Skin of body (tissue), 2 donors: ENCODE data around the gene ARAP1. TPM values are rescaled to one million over a fixed set of nuclear protein-coding genes. Genes with fewer than 3 reads are reported as not detected.
A peak's percentile ranks its signal among the peaks of the same experiment; 100 is the strongest.

Experiments used
- DNase-seq: peaks from one replicate; lab custom pipeline; 2025; lab: John Stamatoyannopoulos, UW
- total RNA-seq: library from RNA; depleted of rRNA; stranded (reverse); fragments of >200 nt; gene quantifications from one replicate; pipeline ENCODE4 v1.2.3, GENCODE V29; 2014

Gene ARAP1
- total RNA-seq, 1 donor from 2014 or later, result 76.8 TPM

DNA sequence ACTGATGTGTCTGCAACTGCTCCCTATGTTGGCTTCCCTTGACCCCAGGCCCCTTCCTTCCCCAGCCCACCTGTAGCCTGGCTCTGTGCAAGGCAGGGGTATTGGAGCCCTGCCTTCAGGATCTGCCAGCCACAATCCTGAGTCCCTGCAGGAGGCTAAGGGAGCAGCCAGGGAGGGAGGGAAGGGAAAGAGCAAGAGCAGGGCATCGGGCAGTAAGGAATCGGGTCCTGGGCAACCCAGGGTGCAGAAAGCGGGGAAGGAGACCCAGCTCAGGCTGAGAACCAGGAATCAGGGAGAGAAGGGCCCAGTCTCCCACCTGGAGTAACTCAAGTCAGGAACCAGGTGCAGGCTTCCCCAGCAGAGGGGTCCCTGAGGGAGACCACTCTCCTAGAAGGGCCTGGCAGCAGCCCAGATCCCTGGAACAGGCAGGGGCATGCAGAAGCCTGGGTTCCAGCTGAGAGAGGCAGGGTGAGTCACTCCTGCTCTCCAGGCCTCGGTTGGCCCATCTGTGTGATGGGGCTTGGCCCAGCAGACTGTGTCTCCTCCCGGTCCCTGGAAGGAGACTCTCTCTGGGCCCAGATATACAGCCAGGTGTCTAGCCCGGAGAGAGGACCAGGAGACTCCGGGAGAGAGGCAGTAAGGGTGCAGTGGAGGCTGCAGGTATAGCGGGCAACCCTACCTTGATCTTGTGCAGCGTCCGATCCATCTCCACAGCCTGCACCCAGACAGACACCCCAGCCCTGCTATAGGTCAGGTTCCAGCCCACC lies 28.3 kb upstream of the ARAP1 start:
- no peak for DNase-seq

DNA sequence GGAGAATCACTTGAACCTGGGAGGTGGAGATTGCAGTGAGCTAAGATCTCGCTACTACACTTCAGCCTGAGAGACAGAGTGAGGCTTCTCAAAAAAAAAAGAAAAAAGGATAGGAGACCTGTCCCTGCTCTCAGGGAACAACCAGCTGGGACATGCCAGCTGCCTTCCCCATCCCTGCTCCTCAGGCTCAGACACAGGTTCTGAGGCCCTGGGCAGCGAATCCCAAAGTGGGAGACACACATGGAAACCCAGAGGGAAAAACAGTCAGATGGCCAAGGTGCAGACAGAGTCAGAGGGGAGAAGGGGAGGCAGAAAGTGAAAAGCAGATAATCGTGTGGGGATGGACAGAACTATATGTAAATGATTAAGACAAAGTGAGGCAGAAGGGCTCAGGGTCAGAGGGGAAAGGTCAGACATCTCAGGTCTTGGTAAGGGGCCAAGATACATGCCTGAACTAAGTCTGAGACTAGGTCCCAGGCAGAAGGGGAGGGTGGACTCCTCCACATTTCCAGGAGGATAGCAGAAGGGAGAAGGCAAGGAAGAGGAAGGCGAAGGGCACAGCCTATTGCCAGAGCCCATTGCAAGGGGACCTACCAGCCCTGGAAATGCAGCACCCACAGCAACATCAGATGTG lies 27.4 kb upstream of the ARAP1 start:
- no peak for DNase-seq

DNA sequence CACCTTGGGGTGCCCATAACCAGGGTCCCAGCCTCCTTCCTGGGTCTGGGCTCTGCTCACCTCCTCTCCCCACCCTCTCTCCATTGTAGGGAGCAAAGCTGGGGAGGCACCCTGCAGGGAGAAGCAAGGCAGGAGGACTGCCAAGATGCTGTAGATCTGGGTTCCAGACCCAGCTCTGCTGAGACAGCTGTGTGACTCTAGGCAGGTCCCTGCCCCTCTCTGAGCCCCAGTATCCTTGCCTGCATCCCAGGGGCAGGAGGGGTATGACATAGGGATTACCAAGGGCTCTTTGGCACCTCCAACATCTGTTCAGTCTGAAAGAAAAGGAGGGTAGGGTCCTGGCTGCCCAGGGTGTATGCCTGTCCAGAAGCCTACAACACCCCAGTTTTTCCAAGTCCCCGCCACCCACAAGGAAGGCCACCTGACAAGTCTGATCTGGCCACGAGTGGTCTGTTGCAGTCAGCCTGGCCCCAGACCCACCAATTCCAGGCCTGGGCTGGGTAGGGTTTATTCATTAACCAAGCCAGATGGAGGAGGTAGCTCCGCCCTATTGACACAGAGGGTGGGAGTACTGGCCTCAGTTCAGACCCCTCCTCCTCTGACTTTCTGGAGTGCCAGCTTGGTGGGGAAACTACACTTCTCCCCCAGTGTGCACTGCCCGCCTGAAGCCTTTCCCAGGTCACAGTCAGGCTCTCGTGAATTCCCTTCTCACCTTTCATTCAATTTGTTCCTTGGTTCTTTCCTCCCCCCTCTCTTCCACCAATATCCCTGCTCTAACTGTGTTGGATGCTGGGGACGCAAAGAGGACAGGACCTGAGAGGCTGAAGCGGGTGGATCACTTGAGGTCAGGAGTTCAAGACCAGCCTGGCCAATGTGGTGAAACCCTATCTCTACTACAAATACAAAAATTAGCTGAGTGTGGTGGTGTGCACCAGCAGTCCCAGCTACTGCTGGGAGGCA lies 26.6 kb upstream of the ARAP1 start:
- DNase-seq, result no peak

DNA sequence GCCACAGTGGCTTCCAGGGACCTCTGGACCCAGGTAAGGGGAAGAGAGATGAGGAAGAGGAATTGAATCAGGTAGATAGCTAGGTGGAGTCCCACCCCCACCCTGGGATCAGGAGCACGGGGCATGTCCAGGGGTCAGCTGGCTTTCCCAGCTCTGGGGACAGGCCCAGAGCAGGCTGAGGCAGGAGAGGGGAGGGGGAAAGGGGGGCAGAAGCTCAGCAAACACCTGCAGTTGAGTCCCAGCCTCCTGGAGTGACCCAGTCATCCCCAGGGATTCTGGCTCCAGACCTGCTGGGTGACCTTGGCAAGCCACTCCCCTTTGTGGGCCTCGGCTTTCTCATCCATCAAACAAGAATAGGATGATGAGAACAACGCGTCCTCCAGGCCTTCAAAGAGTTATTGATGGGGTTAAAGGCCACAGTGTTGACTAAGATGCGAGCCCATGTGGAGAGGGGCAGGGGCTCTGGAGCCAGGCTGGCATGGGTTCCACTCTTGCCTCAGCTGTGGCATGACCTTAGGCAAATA lies 25.6 kb upstream of the ARAP1 start:
- DNase-seq, result no peak

DNA sequence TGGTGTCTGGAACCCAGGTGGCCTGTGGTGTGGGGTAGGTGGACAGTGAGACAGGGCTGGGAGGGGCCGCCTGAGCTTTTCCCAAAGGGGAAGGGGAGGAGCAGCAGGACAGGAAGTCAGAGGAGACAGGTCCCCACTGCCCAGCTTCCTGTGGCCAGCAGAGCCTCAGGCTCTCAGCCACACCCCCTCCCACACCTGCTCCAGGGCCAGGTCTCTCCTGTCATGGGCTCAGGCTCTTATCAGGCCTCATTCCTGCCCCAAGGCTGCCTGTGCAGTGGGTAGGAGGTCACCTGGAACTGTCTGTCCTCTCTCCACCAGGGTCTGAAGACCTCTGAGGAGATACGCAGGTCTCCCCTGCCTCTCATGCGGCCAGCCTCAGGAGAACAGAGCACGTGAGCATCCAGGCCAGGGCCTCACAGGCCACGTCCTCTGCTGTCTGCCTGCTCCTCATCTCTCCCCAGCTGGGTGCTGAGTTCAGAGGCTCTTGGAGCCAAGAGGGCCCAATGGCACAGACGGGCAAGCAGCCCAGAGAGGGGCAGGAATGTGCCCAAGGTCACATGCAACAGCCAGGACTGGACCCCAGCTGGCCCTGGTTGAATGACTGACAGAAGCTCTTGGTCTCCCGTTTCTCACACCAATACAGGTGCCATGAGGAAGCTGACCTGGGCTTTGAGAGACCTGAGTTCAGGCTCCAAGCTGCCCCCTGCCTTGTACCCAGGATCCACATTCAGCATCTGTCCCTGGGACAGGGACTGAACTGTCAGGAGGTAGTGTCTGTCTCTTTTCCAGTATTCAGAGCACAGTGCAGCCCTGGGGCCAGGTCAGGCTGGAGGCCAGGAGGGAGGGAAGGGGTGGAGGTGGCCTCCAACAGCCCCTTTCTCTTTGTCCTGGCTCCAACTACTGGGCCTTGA lies 24.9 kb upstream of the ARAP1 start:
- DNase-seq, result no peak

DNA sequence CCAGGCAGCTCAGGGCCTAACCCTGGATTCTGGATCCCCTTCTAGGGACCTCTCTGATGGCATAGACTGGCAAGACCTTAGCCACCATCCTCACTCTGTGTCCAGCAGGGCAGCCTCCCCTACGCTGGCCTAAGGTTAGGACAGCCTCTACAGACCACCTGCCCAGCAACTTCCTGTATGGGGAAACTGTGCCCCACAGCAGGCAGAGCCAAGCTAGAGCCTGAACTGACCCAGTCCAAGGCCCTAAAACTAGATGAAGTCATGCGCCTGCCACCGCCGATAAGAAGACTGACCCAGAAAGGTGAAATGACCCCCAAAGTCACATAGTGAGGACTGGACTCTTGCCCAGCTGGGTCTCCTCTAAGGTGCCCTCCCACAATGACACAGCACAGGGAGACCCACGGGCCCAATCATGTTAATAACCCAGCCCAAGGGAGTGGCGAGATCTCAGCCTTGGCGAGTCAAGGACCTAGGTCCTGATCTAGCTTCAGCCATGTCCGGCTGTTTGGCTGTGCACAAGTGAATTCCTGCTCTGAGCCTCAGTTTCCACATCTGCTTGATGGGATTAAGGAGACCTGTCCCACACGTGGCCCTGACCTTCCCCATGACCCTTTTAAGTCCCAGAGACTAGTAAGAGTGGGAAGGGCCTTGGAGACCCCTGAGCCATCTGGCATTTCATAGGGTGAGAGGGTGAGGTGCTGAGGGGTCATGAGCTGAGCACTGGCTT lies 24.1 kb upstream of the ARAP1 start:
- DNase-seq, result no peak

DNA sequence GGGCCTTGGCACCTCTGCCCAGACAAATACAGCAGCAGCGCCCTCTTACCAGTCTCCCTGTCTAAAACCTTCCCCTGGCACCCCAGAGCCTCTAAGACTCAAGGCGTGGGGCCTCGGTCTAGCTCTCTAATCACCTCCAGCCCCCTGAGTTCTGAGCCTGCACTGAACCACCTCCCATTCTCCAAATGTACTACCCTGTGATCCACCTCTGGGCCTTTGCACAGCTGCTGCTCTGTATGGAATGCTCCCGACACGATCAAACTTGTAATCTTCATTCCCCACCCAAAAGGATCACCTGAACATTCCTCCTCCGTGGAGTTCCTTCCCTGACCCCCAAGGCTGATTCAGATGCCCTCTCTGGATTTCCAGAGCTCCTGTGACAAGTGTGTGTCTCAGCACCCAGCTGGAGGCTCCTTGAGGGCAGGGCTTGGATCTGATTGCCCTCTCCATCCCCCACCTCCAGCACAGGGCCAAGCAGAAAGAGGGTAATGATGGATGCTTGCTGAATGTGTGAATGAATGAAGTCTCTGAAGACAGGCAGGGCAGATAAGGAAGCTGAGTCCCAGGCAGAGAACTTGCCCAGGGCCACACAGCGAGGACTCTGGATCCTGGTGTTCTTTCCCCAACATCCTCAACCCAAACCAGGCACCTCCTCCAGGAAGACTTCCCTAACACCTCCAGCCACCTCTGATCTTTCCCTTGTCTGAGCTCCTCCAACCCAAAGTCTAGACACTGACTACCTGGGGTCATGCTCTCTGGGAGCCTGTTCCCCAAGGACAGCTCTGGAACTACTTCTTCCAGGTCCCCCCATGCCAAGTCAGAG lies 23.3 kb upstream of the ARAP1 start:
- no peak for DNase-seq

DNA sequence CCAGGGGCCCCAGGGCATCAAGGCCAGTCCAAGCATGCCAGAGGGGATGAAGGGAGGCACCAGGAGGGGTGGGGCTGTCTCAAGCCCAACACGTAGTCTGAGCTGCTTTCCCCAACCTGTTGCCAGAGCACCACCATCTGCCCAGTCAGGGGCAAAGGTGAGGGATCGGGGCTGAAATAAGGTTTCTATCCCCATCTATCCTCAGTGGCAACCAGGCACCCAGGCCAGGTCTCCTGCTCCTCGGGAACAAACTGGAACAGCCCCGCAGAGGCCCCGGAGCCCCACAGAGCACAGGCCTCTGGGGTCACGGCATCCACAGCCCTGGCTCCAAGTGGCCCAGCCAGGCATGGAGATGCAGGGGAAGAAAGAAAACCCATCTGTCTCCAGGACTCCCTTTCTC lies 22.3 kb upstream of the ARAP1 start:
- no peak for DNase-seq

DNA sequence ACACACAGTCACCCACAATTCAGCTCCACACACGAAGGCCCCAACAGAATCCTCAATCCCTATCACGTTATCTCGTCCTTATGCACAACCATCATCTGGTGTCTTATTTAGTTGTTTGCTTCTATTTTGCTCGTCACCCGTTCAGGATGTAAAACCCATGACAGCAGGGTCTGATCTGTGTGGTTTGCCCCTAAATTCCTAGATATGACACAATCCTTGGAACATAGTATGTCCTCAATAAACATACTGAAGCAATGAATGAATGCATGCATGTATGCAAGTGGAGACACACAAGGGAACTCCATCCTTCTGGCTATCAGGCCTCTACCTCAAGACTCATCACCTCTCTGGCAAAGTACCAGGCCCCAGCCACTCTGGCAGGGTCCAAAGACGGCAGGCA lies 21.5 kb upstream of the ARAP1 start:
- no peak for DNase-seq

DNA sequence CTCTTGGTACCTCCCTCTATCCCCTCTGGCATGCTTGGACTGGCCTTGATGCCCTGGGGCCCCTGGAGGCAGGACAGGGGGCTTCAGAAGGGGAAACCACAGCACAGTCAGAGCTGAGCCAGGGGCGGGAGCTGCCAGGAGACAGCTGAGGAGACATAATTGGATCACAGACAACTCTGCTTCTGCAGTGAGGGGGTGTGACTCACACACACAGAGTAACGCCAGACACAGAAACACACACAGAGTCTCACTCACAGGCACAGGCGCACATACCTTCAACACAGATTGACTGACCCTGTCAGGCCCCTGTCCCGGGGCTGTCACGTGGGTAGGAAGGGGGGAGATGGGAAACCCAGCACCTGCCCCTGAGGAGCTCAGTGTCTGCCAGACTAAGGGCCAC lies 21.1 kb upstream of the ARAP1 start:
- DNase-seq, result peak; percentile 67

DNA sequence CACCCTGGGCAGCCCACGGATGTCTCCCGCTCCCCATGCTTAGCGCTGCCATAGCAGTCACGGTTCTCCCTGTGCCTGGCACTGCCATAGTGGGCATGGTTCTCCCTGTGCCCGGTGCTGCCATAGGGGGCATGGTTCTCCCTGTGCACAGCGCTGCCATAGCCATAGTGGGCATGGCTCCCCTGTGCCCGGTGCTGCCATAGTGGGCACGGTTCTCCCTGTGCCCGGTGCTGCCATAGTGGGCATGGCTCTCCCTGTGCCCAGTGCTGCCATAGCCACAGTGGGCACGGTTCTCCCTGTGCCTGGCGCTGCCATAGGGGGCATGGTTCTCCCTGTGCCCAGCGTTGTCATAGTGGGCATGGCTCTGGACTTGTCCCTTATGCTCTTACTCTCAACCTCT lies 19.9 kb upstream of the ARAP1 start:
- DNase-seq, result no peak

DNA sequence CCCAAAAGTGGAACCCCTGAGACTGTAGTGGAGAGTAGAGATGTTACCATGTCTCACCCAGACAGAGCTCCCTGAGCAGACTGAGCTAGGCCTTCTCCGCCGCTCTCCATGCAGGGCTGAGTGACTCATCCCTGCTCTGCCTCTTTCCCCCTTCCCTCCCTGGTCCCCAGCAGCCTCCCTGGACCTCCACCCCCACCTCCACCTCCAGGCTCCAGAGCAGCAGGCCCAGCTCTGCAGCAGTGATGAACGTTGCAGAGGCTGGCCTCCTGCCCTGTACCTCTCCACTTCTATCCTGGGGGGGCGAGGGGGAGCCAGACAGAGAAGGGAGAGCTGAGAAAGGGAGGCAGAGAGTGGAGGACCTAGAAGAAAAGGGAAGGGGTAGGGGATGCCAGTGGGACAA lies 19.3 kb upstream of the ARAP1 start:
- no peak for DNase-seq

DNA sequence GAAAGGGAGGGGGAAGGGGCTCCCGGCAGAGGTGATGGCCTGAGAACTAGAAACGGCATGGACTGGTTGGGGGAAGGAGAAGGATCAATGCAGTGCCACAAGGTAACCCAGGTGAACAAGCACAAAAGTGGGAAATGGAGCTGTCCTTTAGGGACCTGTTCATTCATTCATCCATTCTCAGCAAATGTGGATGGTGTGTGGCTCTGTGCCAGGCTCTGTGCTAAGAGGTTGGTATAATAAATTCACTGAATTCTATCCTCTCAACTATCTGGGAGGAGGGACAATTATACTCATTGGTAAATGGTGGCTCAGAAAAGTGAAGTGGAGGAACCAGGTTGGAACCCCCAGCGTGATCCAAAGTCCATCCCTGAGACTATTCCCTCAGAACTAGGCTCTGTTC lies 18.6 kb upstream of the ARAP1 start:
- DNase-seq, result no peak

DNA sequence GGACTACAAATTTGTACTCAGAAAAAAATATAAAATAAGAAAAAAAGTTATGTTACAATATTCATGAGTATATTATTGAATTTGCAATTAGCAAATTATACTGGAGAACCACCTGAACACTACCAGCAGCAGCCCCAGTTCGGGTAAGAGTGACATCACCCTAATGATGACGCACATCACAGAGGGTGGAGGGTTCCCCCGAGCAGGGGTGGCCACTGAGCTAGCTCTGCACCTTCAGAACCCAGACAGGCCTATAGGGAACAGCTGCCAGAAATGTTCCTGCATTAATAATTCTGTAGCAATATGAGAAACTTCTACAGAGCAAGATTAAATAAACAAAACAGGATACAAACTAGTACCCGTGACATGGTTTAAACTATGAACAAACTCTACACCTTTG lies 17.5 kb upstream of the ARAP1 start:
- DNase-seq, result no peak

DNA sequence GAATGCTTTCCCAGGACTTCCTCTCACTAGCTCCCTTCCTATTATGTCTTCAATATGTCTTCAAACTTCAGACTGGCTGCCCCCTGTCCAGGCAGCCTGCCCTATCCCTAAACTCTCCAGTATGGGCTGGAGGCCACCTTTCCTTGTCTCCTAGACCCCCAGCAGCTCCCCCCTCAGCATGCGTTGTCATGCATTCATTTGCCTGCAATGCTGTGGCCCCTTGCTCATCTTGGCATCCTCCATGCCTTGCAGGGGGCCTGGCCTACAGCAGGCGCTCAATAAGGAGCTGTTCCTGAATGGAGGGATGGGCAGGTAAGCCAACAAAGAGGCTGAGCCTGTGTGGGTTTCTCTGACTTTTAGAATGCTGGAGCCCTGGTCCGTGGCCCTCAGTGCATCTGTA lies 16.4 kb upstream of the ARAP1 start:
- no peak for DNase-seq

DNA sequence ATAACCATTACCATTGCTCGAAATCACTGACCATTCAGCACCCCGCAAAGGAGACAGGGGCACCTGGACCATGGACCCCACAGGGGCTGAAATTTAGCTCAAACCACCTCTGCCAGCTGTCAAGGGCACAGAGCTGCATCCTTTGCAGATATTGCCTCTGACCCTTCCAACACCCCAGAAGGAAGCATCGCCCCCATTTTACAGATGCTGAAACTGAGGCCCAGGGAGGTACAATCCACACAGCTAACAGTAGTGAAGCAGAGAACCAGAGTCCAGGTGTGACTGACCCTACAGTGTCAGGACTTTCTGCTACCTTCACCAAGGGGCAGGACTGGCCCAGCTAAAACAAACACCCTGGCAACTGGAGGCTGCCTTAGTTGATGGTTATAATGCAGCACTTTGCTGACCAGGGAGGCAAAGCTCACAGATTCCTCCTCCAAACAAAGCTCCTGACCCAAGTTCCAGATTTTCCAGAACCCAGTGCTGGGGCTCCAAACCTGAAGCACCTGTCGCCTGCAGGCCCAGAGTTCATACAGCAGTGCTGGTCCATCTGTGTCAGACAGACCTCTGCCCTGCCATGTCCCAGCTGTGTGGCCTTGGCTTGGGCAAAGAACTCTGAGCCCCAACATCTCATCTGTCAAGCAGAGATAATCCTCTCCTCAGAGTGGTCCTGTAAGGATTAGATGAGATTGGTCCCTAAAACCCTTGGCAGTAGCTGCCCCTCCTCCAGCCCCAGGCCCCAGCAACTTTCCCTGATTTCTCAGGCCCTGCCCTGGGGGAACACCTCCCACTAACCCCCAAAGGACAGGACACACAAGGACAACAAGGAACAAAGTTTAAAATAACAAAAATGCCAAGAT lies 15.2 kb upstream of the ARAP1 start:
- no peak for DNase-seq

DNA sequence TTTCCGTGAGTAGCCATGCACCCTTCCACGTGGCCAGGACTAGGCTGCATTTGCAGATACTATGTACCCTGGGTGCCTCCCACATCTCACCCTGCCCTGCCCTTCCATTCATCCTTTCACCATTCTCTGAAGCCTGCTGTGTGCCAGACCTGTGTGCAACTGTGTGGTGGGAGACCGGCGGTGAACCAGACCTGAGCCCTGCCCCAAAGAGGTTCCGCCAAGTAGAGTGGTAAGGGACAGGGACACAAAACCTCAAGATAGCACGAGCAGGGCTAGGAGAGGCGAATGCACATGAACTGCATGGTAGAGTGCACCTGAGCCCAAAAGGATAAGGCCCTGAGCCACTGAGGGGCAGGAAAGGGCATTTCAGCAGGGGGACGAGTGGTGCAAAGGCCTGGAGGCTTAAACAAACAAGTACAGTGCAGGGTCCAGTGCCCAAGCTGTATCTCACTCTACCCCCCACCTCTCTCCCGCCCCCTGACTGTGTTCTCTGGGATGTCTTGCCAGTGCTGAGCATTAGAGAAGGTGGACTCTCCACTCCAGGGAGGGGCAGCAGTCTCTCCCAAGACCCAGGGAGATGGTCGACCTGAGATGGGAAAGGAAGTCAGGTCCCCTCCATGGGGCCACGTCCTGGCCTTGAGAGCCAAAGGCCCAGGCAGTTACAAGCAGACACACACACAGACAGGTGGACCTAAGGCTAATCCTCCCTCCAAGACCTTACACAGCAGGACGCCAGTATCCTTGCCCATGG lies 14.1 kb upstream of the ARAP1 start:
- DNase-seq, result no peak

DNA sequence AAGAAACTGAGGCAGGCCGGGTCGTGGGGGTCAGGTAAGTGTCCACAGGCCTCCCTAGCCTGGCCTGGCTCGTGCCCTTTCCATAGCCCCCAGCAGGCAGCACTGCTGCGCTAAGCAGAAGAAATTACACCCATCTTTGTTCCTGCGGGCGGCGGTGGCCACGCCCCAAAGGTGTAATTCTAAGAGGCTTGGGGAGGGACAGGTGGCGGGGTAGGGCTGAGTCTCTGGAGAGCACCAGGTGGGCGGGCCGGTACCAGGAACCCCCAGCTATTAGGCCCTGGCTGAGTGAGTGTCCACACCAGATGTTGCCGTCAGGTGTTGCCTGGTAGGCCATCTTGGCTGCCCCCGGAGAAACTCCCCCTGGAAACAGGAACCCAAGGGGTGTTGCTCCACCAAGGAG lies 12.3 kb upstream of the ARAP1 start:
- no peak for DNase-seq
